GM12801 (cell line): ENCODE measurements around the gene EGR1.

Source experiments
- CTCF ChIP-seq: IDR thresholded peaks from one replicate; pipeline ENCODE4 v1.5.1; 2011; ENCODE audit warnings: control low read depth; ENCODE audit not compliant: insufficient read length; ENCODE audit errors: extremely low read depth

EGR1 gene

GRCh38 chr5:138467711-138468132, 2.4 kb downstream of the EGR1 start:
- TF ChIP-seq CTCF, result no peak

GRCh38 chr5:138468133-138468965, 3.1 kb downstream of the EGR1 start:
- TF ChIP-seq CTCF, result no peak

- TF ChIP-seq CTCF, result no peak
Measured at GRCh38 chr5:138468966-138469539, 3.8 kb downstream of the EGR1 start.

- no peak for TF ChIP-seq CTCF
Measured at GRCh38 chr5:138469540-138470321, 4.5 kb downstream of the EGR1 start.

GRCh38 chr5:138470322-138471051, 5.2 kb downstream of the EGR1 start:
- no peak for TF ChIP-seq CTCF

DNA sequence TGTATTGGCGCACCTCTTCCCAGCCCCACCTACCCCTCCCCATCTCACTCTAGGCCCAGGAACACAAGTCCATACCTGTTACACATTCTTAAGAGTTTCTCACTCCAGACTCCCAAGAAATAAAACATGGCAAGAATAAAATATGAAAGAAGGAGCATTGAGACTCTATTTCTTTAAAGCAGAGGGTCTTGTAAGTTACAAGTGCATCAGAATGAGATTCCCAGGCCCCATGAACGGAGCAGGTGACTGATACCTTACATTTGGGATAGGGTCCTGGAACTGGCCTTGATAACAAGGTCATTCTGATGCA, 5.7 kb downstream of the EGR1 start:
- no peak for TF ChIP-seq CTCF

DNA sequence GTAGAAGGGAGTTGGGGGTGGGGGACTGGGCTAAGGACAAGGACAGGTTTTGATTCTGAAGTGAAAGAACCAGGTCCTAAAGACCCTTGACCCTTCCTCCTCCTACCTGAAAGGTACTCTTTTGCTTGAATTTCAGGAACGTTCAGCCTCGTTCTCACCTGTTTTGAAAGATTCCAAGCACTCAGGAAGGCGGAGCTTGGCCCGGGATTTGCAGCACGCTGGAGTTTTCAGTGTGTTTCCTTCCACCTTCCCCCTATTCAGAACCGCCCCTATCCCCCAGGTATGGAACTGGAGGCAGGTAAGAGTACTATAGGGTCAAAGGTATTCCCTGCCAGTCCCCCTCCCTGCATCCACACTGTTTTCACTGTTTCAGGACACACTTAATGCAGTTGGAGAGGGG, 7.1 kb downstream of the EGR1 start:
- no peak for TF ChIP-seq CTCF
